SK-N-SH (cell line): ENCODE data around the gene FCHO2. TPM values are rescaled to one million over a fixed set of nuclear protein-coding genes. Genes with fewer than 3 reads are reported as not detected.
"Not testable (repeated sequence)": the region's sequence is repeated elsewhere in the genome, so short reads cannot be mapped to it uniquely, and the experiment has no call there.

ENCODE experiments used
- CTCF ChIA-PET: fragments of 300-600, 350-600 bp; formaldehyde crosslinking; extraction: SDS; loops from one replicate; lab custom pipeline; 2021; lab: Yijun Ruan, JAX
- POLR2A ChIA-PET: fragments of 350-600 bp; sonication (Branson Sonifier 250); formaldehyde crosslinking; extraction: SDS; loops from one replicate; lab custom pipeline; 2020; ENCODE audit warnings: antibody characterized with exemption, inconsistent platforms; lab: Yijun Ruan, JAX
- DNase-seq: peaks from one replicate; pipeline ENCODE4 v3.0.0; 2012
- H2AFZ ChIP-seq: fragments of 200-600 bp; sonication (generic); 2 replicates; pipeline ENCODE4 v1.8.1; 2016; ENCODE audit warnings: antibody characterized with exemption, mild to moderate bottlenecking, low read depth
- H3F3A ChIP-seq: fragments of 200-600 bp; sonication (generic); replicated peaks from 2 replicates; pipeline ENCODE3; 2016; ENCODE audit warnings: antibody characterized with exemption, mild to moderate bottlenecking; ENCODE audit not compliant: insufficient read depth
- H3K27ac ChIP-seq, 2 experiments: fragments of 200-500 bp in 1 of 2; fragments of 200-600 bp in 1 of 2; sonication (Bioruptor generic) in 1 of 2; sonication (generic), shearing (Covaris generic) in 1 of 2; 2 replicates each; pipeline versions ENCODE4 v1.5.1 to v1.6.1; 2014 to 2016; ENCODE audit warnings: low read depth in 2 of 2, inconsistent platforms in 1 of 2, low read length in 1 of 2, mild to moderate bottlenecking in 1 of 2, mixed read lengths in 1 of 2
- H3K27me3 ChIP-seq: fragments of 200-600 bp; sonication (generic), shearing (Covaris generic); 2 replicates; pipeline ENCODE4 v1.6.1; 2016; ENCODE audit warnings: mixed run types; ENCODE audit not compliant: insufficient read depth
- H3K36me3 ChIP-seq, 2 experiments: fragments of 200-500 bp in 1 of 2; fragments of 200-600 bp in 1 of 2; sonication (Bioruptor generic) in 1 of 2; sonication (generic) in 1 of 2; replicated peaks in 1 of 2; 2 replicates each; pipeline versions ENCODE3 to v1.5.1; 2014 to 2016; ENCODE audit warnings: low read length in 1 of 2, mild to moderate bottlenecking in 1 of 2; ENCODE audit not compliant: insufficient read depth in 2 of 2, control insufficient read depth in 1 of 2
- H3K4me1 ChIP-seq, 2 experiments: fragments of 200-500 bp in 1 of 2; fragments of 200-600 bp in 1 of 2; sonication (Bioruptor generic) in 1 of 2; sonication (generic), shearing (Covaris generic) in 1 of 2; 2 replicates each; pipeline versions ENCODE4 v1.5.1 to v1.6.1; 2014 to 2016; ENCODE audit warnings: low read depth in 1 of 2, low read length in 1 of 2, mixed run types in 1 of 2; ENCODE audit not compliant: insufficient read depth in 2 of 2, control insufficient read depth in 1 of 2
- H3K4me2 ChIP-seq: fragments of 200-600 bp; sonication (generic), shearing (Covaris generic); 2 replicates; pipeline ENCODE4 v1.6.1; 2017; ENCODE audit warnings: mixed run types
- H3K4me3 ChIP-seq, 2 experiments: fragments of 200-500 bp in 1 of 2; fragments of 200-600 bp in 1 of 2; sonication (Bioruptor generic) in 1 of 2; sonication (generic), shearing (Covaris generic) in 1 of 2; 2 replicates each; pipeline versions ENCODE4 v1.5.1 to v1.8.1; 2014 to 2016; ENCODE audit warnings: low read depth in 2 of 2, inconsistent platforms in 1 of 2, low read length in 1 of 2, mild to moderate bottlenecking in 1 of 2, mixed read lengths in 1 of 2, moderate library complexity in 1 of 2
- H3K79me2 ChIP-seq: fragments of 200-600 bp; sonication (generic); 2 replicates; pipeline ENCODE4 v1.8.1; 2017; ENCODE audit warnings: mild to moderate bottlenecking; ENCODE audit not compliant: insufficient read depth
- H3K9ac ChIP-seq: fragments of 200-600 bp; sonication (generic); 2 replicates; pipeline ENCODE4 v1.6.1; 2017; ENCODE audit warnings: mixed run types
- H3K9me2 ChIP-seq: fragments of 200-600 bp; sonication (generic); 2 replicates; pipeline ENCODE4 v1.6.1; 2017; ENCODE audit warnings: mixed run types
- H3K9me3 ChIP-seq: fragments of 200-600 bp; sonication (generic); 2 replicates; pipeline ENCODE4 v1.6.1; 2017; ENCODE audit warnings: mixed run types, mild to moderate bottlenecking, moderate library complexity
- H4K20me1 ChIP-seq: fragments of 200-600 bp; sonication (generic); 2 replicates; pipeline ENCODE4 v1.6.1; 2017; ENCODE audit warnings: mild to moderate bottlenecking, mixed run types; ENCODE audit not compliant: insufficient read depth
- CHD2 ChIP-seq: fragments of 150-350 bp; IDR thresholded peaks from 2 replicates; pipeline ENCODE4 v1.6.1; 2018; ENCODE audit warnings: low read length; ENCODE audit not compliant: partially characterized antibody
- CTCF ChIP-seq: fragments of 200-600 bp; sonication (generic); IDR thresholded peaks from 2 replicates; pipeline ENCODE4 v1.6.1; 2017; ENCODE audit warnings: antibody characterized with exemption, mild to moderate bottlenecking, moderate library complexity
- FOXJ3 ChIP-seq: sonication (generic); formaldehyde crosslinking; IDR thresholded peaks from 2 replicates; pipeline ENCODE4 v1.5.1; 2020; ENCODE audit warnings: mild to moderate bottlenecking, missing genetic modification reagents
- GATA2 ChIP-seq: sonication (generic); formaldehyde crosslinking; IDR thresholded peaks from 2 replicates; pipeline ENCODE4 v1.5.0; 2020; ENCODE audit warnings: mild to moderate bottlenecking, missing genetic modification reagents
- IRF3 ChIP-seq: fragments of 150-350 bp; IDR thresholded peaks from 2 replicates; pipeline ENCODE4 v1.6.1; 2016; ENCODE audit warnings: mild to moderate bottlenecking, low read depth, low read length
- JUND ChIP-seq: IDR thresholded peaks from 2 replicates; pipeline ENCODE4 v1.4.0; 2012
- MXI1 ChIP-seq: IDR thresholded peaks from 2 replicates; pipeline ENCODE4 v1.6.1; 2012; ENCODE audit warnings: mild to moderate bottlenecking, low read depth, low read length, improper control_type of control experiment
- POLR2AphosphoS5 ChIP-seq: IDR thresholded peaks from 2 replicates; pipeline ENCODE4 v1.6.1; 2012; ENCODE audit warnings: low read depth, low read length
- RFX5 ChIP-seq: IDR thresholded peaks from 2 replicates; pipeline ENCODE4 v1.6.1; 2012; ENCODE audit warnings: mild to moderate bottlenecking, improper control_type of control experiment, low read length
- SIN3A ChIP-seq: IDR thresholded peaks from 2 replicates; pipeline ENCODE4 v1.6.1; 2012; ENCODE audit warnings: low read depth, mild to moderate bottlenecking, low read length, moderate library complexity, borderline replicate concordance
- SMC3 ChIP-seq: IDR thresholded peaks from 2 replicates; pipeline ENCODE4 v1.6.1; 2012; ENCODE audit warnings: low read depth, low read length, improper control_type of control experiment
- TAF1 ChIP-seq: IDR thresholded peaks from 2 replicates; pipeline ENCODE4 v1.6.1; 2012; ENCODE audit warnings: low read depth, mild to moderate bottlenecking, low read length, moderate library complexity, borderline replicate concordance
- TCF12 ChIP-seq: IDR thresholded peaks from 2 replicates; pipeline ENCODE4 v1.4.0; 2012
- ZBTB33 ChIP-seq: IDR thresholded peaks from 2 replicates; pipeline ENCODE4 v1.4.0; 2012; ENCODE audit warnings: low read depth, borderline replicate concordance
- WGBS: methylation state at CpG from one replicate; pipeline ENCODE4 v1.1.6; 2017; ENCODE audit warnings: low lambda C conversion rate; 5-methylcytosine and 5-hydroxymethylcytosine counted together
- polyA plus RNA-seq, 3 experiments: library from polyadenylated mRNA; depleted of rRNA; stranded (reverse); fragments of >200 nt; gene quantifications; 2 replicates each; pipeline ENCODE4 v1.2.3, GENCODE V29; 2012

Gene FCHO2
- polyA plus RNA-seq, 1 of the 3 experiments (the other 2 are of a cell fraction): 5.2 TPM

- TF ChIP-seq IRF3: no peak
- no peak for TF ChIP-seq RFX5
- TF ChIP-seq CHD2: no peak
- no peak for TF ChIP-seq CTCF
- TF ChIP-seq SMC3: no peak
These were observed 1.5 kb downstream of the FCHO2 start (continued) for GRCh38 chr5:72957337-72957736.

- ChIA-PET POLR2A (no interaction called here), CTCF (no interaction called here)
- H3F3A ChIP-seq: peaks cover 8% of the 10 kb centered on the region
- peaks cover 3 to 6% of the 10 kb centered on the region in 2 experiments for H3K36me3 ChIP-seq
- no peak overlapping the region for H3K4me3 ChIP-seq
- H3K4me2 ChIP-seq: no peak overlapping the region
- H3K4me1 ChIP-seq: peaks cover 0 to 5% of the 10 kb centered on the region in 2 experiments; a peak in 2 of 4 replicates
- no peaks in the 10 kb centered on the region for H3K9me3 ChIP-seq
- H3K9me2 ChIP-seq: no peaks in the 10 kb centered on the region
- H4K20me1 ChIP-seq: no peaks in the 10 kb centered on the region; the same call in 1 of the 2 replicates
- peaks cover 76% of the 10 kb centered on the region for H3K79me2 ChIP-seq
- H3K9ac ChIP-seq: no peak overlapping the region
- H2AFZ ChIP-seq: no peak overlapping the region
- no peak for TF ChIP-seq CHD2
- no peak for TF ChIP-seq TCF12
- TF ChIP-seq MXI1: no peak
- no peak for TF ChIP-seq FOXJ3 (CRISPR knock-in tag)
- no peak for TF ChIP-seq POLR2AphosphoS5
- no peak for TF ChIP-seq JUND
- no peak for TF ChIP-seq SIN3A
- TF ChIP-seq TAF1: no peak
- TF ChIP-seq GATA2 (CRISPR knock-in tag): no peak
- no peak for TF ChIP-seq ZBTB33
- no peaks in the 10 kb centered on the region for H3K27me3 ChIP-seq
- no peak for DNase-seq
- no peak overlapping the region for H3K27ac ChIP-seq
- WGBS: 100% methylated on average over 1 of the region's 1 CpG
These were observed 3.4 kb downstream of the FCHO2 start for GRCh38 chr5:72959257-72959656.

GRCh38 chr5:72974481-72974880 lies 18.6 kb downstream of the FCHO2 start:
- POLR2A ChIA-PET: not testable (repeated sequence)

GRCh38 chr5:72976810-72977209 lies 21.0 kb downstream of the FCHO2 start:
- H4K20me1 ChIP-seq, H3K4me3 ChIP-seq, H3K4me2 ChIP-seq, H3K9me3 ChIP-seq, H3K27ac ChIP-seq, H3K9me2 ChIP-seq, POLR2A ChIA-PET, H2AFZ ChIP-seq, H3K27me3 ChIP-seq, H3K4me1 ChIP-seq, DNase-seq, H3F3A ChIP-seq, H3K36me3 ChIP-seq, H3K9ac ChIP-seq: not testable (repeated sequence)
- peaks cover 77% of the 10 kb centered on the region for H3K79me2 ChIP-seq
- WGBS: 100% methylated on average over 1 of the region's 1 CpG
- CTCF ChIA-PET: interaction anchor here (0.7 kb wide), 1 partner anchor 8 kb away, joined by 3 read pairs; no protein-coding TSS in a partner anchor

More at GRCh38 chr5:72974481-72974880, 18.6 kb downstream of the FCHO2 start:
- H3K4me2 ChIP-seq, H3F3A ChIP-seq, H2AFZ ChIP-seq, H3K9ac ChIP-seq, H3K27ac ChIP-seq, H3K4me3 ChIP-seq, H4K20me1 ChIP-seq, CTCF ChIA-PET, H3K27me3 ChIP-seq, H3K4me1 ChIP-seq, H3K36me3 ChIP-seq, H3K9me3 ChIP-seq, DNase-seq, H3K9me2 ChIP-seq: not testable (repeated sequence)
- H3K79me2 ChIP-seq: peaks cover 73% of the 10 kb centered on the region
- 100% methylated on average over 3 of the region's 5 CpGs for WGBS
